H1 (cell line): Measurements from ENCODE around the gene FHOD1. TPM values are rescaled to one million over a fixed set of nuclear protein-coding genes. Genes with fewer than 3 reads are reported as not detected.

ENCODE experiments used
- CTCF ChIA-PET: fragments of 300-600 bp; sonication (Branson Sonifier 250); formaldehyde crosslinking; loops from one replicate; lab custom pipeline; 2021; ENCODE audit not compliant: partially characterized antibody; lab: Charles Lee
- POLR2A ChIA-PET: fragments of 300-600 bp; sonication (Branson Sonifier 250); formaldehyde crosslinking; loops from one replicate; lab custom pipeline; 2021; ENCODE audit warnings: inconsistent platforms; ENCODE audit not compliant: partially characterized antibody; lab: Charles Lee
- DNase-seq, 2 experiments: peaks; one replicate each; pipeline versions ENCODE4 v3.0.0 to v3.0.0-alpha.2; 2010 to 2022; ENCODE audit warnings: low spot score in 2 of 2, low read depth in 1 of 2, mixed read lengths in 1 of 2
- FAIRE-seq: peaks from 2 replicates; lab custom pipeline; 2011; peaks lifted over from hg19 to GRCh38; lab: Jason Lieb, UNC
- H2AFZ ChIP-seq: 2 replicates; pipeline ENCODE4 v1.8.1; 2012; ENCODE audit warnings: low read length, inconsistent platforms
- H2AK5ac ChIP-seq: 2 replicates; pipeline ENCODE4 v1.6.1; 2013; ENCODE audit warnings: low read depth, low read length
- H2BK120ac ChIP-seq: replicated peaks from 2 replicates; pipeline ENCODE3; 2013; ENCODE audit warnings: low read depth, low read length, inconsistent platforms
- H2BK12ac ChIP-seq: 2 replicates; pipeline ENCODE4 v1.6.1; 2013; ENCODE audit warnings: low read depth, low read length
- H2BK15ac ChIP-seq: 2 replicates; pipeline ENCODE4 v1.6.1; 2013; ENCODE audit warnings: low read length
- H2BK20ac ChIP-seq: 2 replicates; pipeline ENCODE4 v1.6.1; 2013; ENCODE audit warnings: low read length
- H2BK5ac ChIP-seq: 2 replicates; pipeline ENCODE4 v1.6.1; 2013; ENCODE audit warnings: low read depth, low read length
- H3K14ac ChIP-seq: 2 replicates; pipeline ENCODE4 v1.6.1; 2013; ENCODE audit warnings: inconsistent platforms; ENCODE audit not compliant: insufficient read length
- H3K18ac ChIP-seq: 2 replicates; pipeline ENCODE4 v1.6.1; 2013; ENCODE audit warnings: low read length; ENCODE audit errors: extremely low read depth
- H3K23ac ChIP-seq: 2 replicates; pipeline ENCODE4 v1.6.1; 2013; ENCODE audit warnings: inconsistent platforms; ENCODE audit not compliant: insufficient read length
- H3K23me2 ChIP-seq: 2 replicates; pipeline ENCODE4 v1.6.1; 2013; ENCODE audit warnings: low read depth, low read length
- H3K27ac ChIP-seq: 2 replicates; pipeline ENCODE4 v1.6.1; 2011; ENCODE audit warnings: low read depth, low read length, inconsistent platforms
- H3K27me3 ChIP-seq, 4 experiments: replicated peaks in 1 of 4; 1 replicate in 1 of 4; 2 replicates in 3 of 4; pipeline versions ENCODE4 v1.6.1 to v1.8.1; 2011 to 2013; ENCODE audit warnings: low read length in 3 of 4, mild to moderate bottlenecking in 3 of 4, inconsistent platforms in 2 of 4, mixed read lengths in 2 of 4, moderate library complexity in 1 of 4; ENCODE audit not compliant: control insufficient read depth in 3 of 4, insufficient read depth in 3 of 4; ENCODE audit errors: extremely low read depth in 1 of 4
- H3K36me3 ChIP-seq, 4 experiments: 2 replicates each; pipeline versions ENCODE4 v1.6.1 to v1.8.1; 2011 to 2013; ENCODE audit warnings: mild to moderate bottlenecking in 4 of 4, low read length in 3 of 4, moderate library complexity in 2 of 4, control low read depth in 1 of 4, inconsistent platforms in 1 of 4; ENCODE audit not compliant: insufficient read depth in 4 of 4, control insufficient read depth in 2 of 4
- H3K4ac ChIP-seq: replicated peaks from 2 replicates; pipeline ENCODE3; 2013; ENCODE audit warnings: low read length, low read depth, mixed read lengths, inconsistent platforms; ENCODE audit not compliant: insufficient read length
- H3K4me1 ChIP-seq, 4 experiments: replicated peaks in 1 of 4; 1 replicate in 1 of 4; 2 replicates in 3 of 4; pipeline versions ENCODE4 v1.6.1 to v1.8.1; 2011 to 2013; ENCODE audit warnings: low read length in 3 of 4, inconsistent platforms in 2 of 4, mixed read lengths in 1 of 4; ENCODE audit not compliant: insufficient read depth in 4 of 4, control insufficient read depth in 3 of 4
- H3K4me2 ChIP-seq, 2 experiments: 2 replicates each; pipeline versions ENCODE4 v1.6.1 to v1.8.1; 2011 to 2013; ENCODE audit warnings: low read depth in 2 of 2, low read length in 2 of 2, control low read depth in 1 of 2, inconsistent platforms in 1 of 2, mild to moderate bottlenecking in 1 of 2; ENCODE audit not compliant: insufficient read depth in 1 of 2
- H3K4me3 ChIP-seq, 4 experiments: fragments of 200-600, 300-600 bp in 1 of 4; sonication (generic), shearing (Covaris generic), sonication (Bioruptor Twin) in 1 of 4; 2 replicates each; pipeline versions ENCODE4 v1.5.1 to v1.8.1; 2011 to 2016; ENCODE audit warnings: low read length in 4 of 4, low read depth in 3 of 4, control low read depth in 2 of 4, inconsistent platforms in 2 of 4, mild to moderate bottlenecking in 2 of 4, mixed read lengths in 1 of 4, moderate library complexity in 1 of 4; ENCODE audit not compliant: insufficient read depth in 2 of 4; ENCODE audit errors: extremely low read depth in 1 of 4
- H3K56ac ChIP-seq: replicated peaks from 2 replicates; pipeline ENCODE3; 2013; ENCODE audit warnings: low read depth, mild to moderate bottlenecking, mixed read lengths, low read length, inconsistent platforms; ENCODE audit not compliant: insufficient read length
- H3K79me1 ChIP-seq: 2 replicates; pipeline ENCODE4 v1.6.1; 2013; ENCODE audit warnings: low read depth, low read length, control low read depth
- H3K79me2 ChIP-seq, 2 experiments: 2 replicates each; pipeline versions ENCODE4 v1.6.1 to v1.8.1; 2012 to 2013; ENCODE audit warnings: low read length in 2 of 2, mild to moderate bottlenecking in 2 of 2, inconsistent platforms in 1 of 2; ENCODE audit not compliant: insufficient read depth in 2 of 2, control insufficient read depth in 1 of 2
- H3K9ac ChIP-seq, 4 experiments: replicated peaks in 1 of 4; 1 replicate in 1 of 4; 2 replicates in 3 of 4; pipeline versions ENCODE4 v1.6.1 to v1.8.1; 2011 to 2013; ENCODE audit warnings: low read depth in 3 of 4, low read length in 3 of 4, control low read depth in 2 of 4, mild to moderate bottlenecking in 2 of 4, moderate library complexity in 2 of 4, inconsistent platforms in 1 of 4; ENCODE audit errors: extremely low read depth in 1 of 4
- H3K9me3 ChIP-seq, 2 experiments: 2 replicates each; pipeline versions ENCODE4 v1.6.1 to v1.8.1; 2012 to 2013; ENCODE audit warnings: mild to moderate bottlenecking in 2 of 2, moderate library complexity in 2 of 2, control low read depth in 1 of 2, inconsistent platforms in 1 of 2, low read depth in 1 of 2, low read length in 1 of 2, mixed read lengths in 1 of 2; ENCODE audit not compliant: insufficient read depth in 2 of 2
- H4K20me1 ChIP-seq, 2 experiments: replicated peaks in 1 of 2; 2 replicates each; pipeline versions ENCODE3 to v1.8.1; 2011 to 2013; ENCODE audit warnings: inconsistent platforms in 2 of 2, low read length in 2 of 2, mild to moderate bottlenecking in 1 of 2; ENCODE audit not compliant: insufficient read depth in 2 of 2, control insufficient read depth in 1 of 2
- H4K5ac ChIP-seq: 2 replicates; pipeline ENCODE4 v1.6.1; 2013; ENCODE audit warnings: low read length, low read depth, mixed read lengths, inconsistent platforms; ENCODE audit not compliant: insufficient read length
- H4K8ac ChIP-seq: 2 replicates; pipeline ENCODE4 v1.8.0; 2013; ENCODE audit warnings: mild to moderate bottlenecking, moderate library complexity, low read length, inconsistent platforms; ENCODE audit not compliant: insufficient read depth; ENCODE audit errors: extremely low read depth
- H4K91ac ChIP-seq: replicated peaks from 2 replicates; pipeline ENCODE3; 2013; ENCODE audit warnings: low read length, mixed read lengths, inconsistent platforms; ENCODE audit not compliant: insufficient read length
- BCL11A ChIP-seq, 2 experiments: IDR thresholded peaks; one replicate each; pipeline ENCODE4 v1.6.1; 2011; ENCODE audit warnings: low read depth in 2 of 2, low read length in 2 of 2, mild to moderate bottlenecking in 2 of 2
- RNF2 ChIP-seq: fragments of 200-900, 300-1000 bp; sonication (generic); IDR thresholded peaks from 2 replicates; pipeline ENCODE4 v1.7.1; 2016; ENCODE audit warnings: borderline replicate concordance, low read depth, mild to moderate bottlenecking, antibody characterized with exemption, low read length; ENCODE audit not compliant: poor library complexity, severe bottlenecking; ENCODE audit errors: missing control alignments
- SIX5 ChIP-seq: IDR thresholded peaks from 2 replicates; pipeline ENCODE4 v1.6.1; 2011; ENCODE audit warnings: mild to moderate bottlenecking, low read depth, low read length
- SP2 ChIP-seq: IDR thresholded peaks from 2 replicates; pipeline ENCODE4 v1.6.1; 2012; ENCODE audit warnings: mild to moderate bottlenecking, low read length, inconsistent platforms
- WGBS, 2 experiments: shearing (Covaris generic) in 1 of 2; methylation state at CpG; one replicate each; pipeline versions ENCODE4 v1.1.6 to v1.1.7; 2013 to 2015; ENCODE audit warnings: low lambda C conversion rate in 2 of 2, mixed read lengths in 2 of 2, inconsistent platforms in 1 of 2, low coverage in 1 of 2, missing lambda C conversion rate in 1 of 2; ENCODE audit not compliant: insufficient replicate concordance in 2 of 2, insufficient coverage in 1 of 2, insufficient read length in 1 of 2; ENCODE audit errors: extremely low coverage in 1 of 2, missing lambda C conversion rate in 1 of 2; 5-methylcytosine and 5-hydroxymethylcytosine counted together
- polyA plus RNA-seq, 7 experiments: library from polyadenylated mRNA; depleted of rRNA in 3 of 7; stranded (reverse) in 5 of 7; unstranded in 2 of 7; fragments of >200 nt in 5 of 7; fragments of 200-250 nt in 2 of 7; gene quantifications; 1 replicate in 5 of 7; 2 replicates in 1 of 7; 4 replicates in 1 of 7; pipeline versions ENCODE4 v1.2.1 to v1.2.3, GENCODE V29; 2011 to 2013; ENCODE audit warnings: missing spikeins in 2 of 7, mixed read lengths in 2 of 7
- total RNA-seq: library from RNA; stranded (reverse); fragmentation: NEBNext Ultra II Directional; extraction: Animal tissue kit (Norgen Biotek cat#: 25700); gene quantifications from 2 replicates; pipeline ENCODE4 v1.2.1, GENCODE V29; 2021

The FHOD1 gene
- total and polyA plus RNA-seq, 2 of the 8 experiments (the other 6 are each of a cell fraction or from before 2014, with no cell fraction given) = 31.3 to 60.7 TPM

GRCh38 chr16:67190041-67190440 lies 57.2 kb downstream of the FHOD1 start, which contains the start of gene EXOC3L1:
Gene EXOC3L1, minus strand, starts transcription at chr16:67190136. Its CDS starts 460 bp downstream, at chr16:67189676.
- Histone ChIP-seq H3K4me1 (peaks cover 0 to 14% (median 5%) of the 10 kb centered on the region in 4 experiments; a peak in 6 of 7 replicates), H3K23ac (no peak within 1 kb of the TSS), H2AK5ac (no peak within 1 kb of the TSS), H4K8ac (peak within 1 kb of the TSS; percentile 12), H2BK120ac (no peak within 1 kb of the TSS), H3K23me2 (peaks cover 9% of the 10 kb centered on the region), H3K18ac (no peak within 1 kb of the TSS), H2AFZ (no peak within 1 kb of the TSS), H3K4me3 (no peak within 1 kb of the TSS), H4K5ac (no peak within 1 kb of the TSS), H3K27ac (no peak within 1 kb of the TSS), H2BK15ac (0 out of 2 replicates have a peak within 1 kb of the TSS, but pooled peaks have one; percentile 12), H3K27me3 (peaks cover 2 to 21% (median 11%) of the 10 kb centered on the region in 4 experiments), H3K9me3 (no peaks in the 10 kb centered on the region), H2BK20ac (0 out of 2 replicates have a peak within 1 kb of the TSS, but pooled peaks have one; percentile 61), H3K4ac (no peak within 1 kb of the TSS), H3K79me1 (peaks cover 10% of the 10 kb centered on the region), H4K20me1 (peaks cover 4 to 22% of the 10 kb centered on the region in 2 experiments), H3K56ac (no peak within 1 kb of the TSS), H3K36me3 (peaks cover 2 to 14% (median 8%) of the 10 kb centered on the region in 4 experiments; a peak in 6 of 8 replicates), H3K79me2 (peaks cover 8 to 17% of the 10 kb centered on the region in 2 experiments), H2BK12ac (peak within 1 kb of the TSS; percentile 70; the same call in 1 of the 2 replicates), H4K91ac (no peak within 1 kb of the TSS), H3K4me2 (no peak within 1 kb of the TSS; a peak in 1 of 4 replicates), H3K9ac (no peak within 1 kb of the TSS), H3K14ac (no peak within 1 kb of the TSS), H2BK5ac (no peak within 1 kb of the TSS)
- ChIA-PET POLR2A (interaction anchor here (0.7 to 1.5 kb wide), 6 partner anchors 8 to 81 kb away, joined by 3 to 4 read pairs (median 3); partner anchors contain the start of genes ELMO3 and TMEM208), CTCF (interaction anchor here (1.2 to 9.3 kb wide), 5 partner anchors 10 to 237 kb away, joined by 3 to 151 read pairs (median 5); partner anchors contain the start of genes CES3, ELMO3 and NOL3)
- TF ChIP-seq SP2 (no peak), SIX5 (no peak), BCL11A (IDR thresholded peaks at IDR 0.05; ENCODE audit: low read depth in 2 of 2, low read length in 2 of 2) (no peak), RNF2 (no peak)
- WGBS, 2 experiments = 70% methylated on average over 6 of the region's 6 CpGs; no CpG with 5 or more reads in 1 of the 2 experiments
- no peak for DNase-seq
- FAIRE-seq = no peak
